PC-9 (cell line): ENCODE data around the gene GGN. TPM values are rescaled to one million over a fixed set of nuclear protein-coding genes. Genes with fewer than 3 reads are reported as not detected.
A peak's percentile ranks its signal among the peaks of the same experiment; 100 is the strongest.

ENCODE experiments used
- BruUV-seq: library from RNA; stranded (reverse); fragments of 400-500 nt; replicated peaks from 2 replicates; lab custom pipeline; 2021; lab: Mats Ljungman, UMichigan
- CTCF ChIA-PET: fragments of 300-600 bp; sonication (Branson Sonifier 250); formaldehyde crosslinking; loops from one replicate; lab custom pipeline; 2022; ENCODE audit warnings: antibody characterized with exemption; lab: Charles Lee
- POLR2A ChIA-PET: fragments of 300-600 bp; sonication (Branson Sonifier 250); formaldehyde crosslinking; loops from one replicate; lab custom pipeline; 2022; ENCODE audit warnings: antibody characterized with exemption; ENCODE audit not compliant: unreplicated experiment; lab: Charles Lee
- DNase-seq, 2 experiments: peaks; one replicate each; pipeline versions ENCODE4 v3.0.0 to v3.0.0-alpha.2; 2015 to 2022; ENCODE audit warnings: mixed read lengths in 1 of 2
- H2AFZ ChIP-seq: fragments of 200-600 bp; sonication (generic); 2 replicates; pipeline ENCODE4 v1.8.1; 2017; ENCODE audit warnings: antibody characterized with exemption
- H3F3A ChIP-seq: fragments of 200-600 bp; sonication (generic); 2 replicates; pipeline ENCODE4 v1.8.1; 2017; ENCODE audit warnings: antibody characterized with exemption, mild to moderate bottlenecking, low read depth; ENCODE audit not compliant: insufficient read depth
- H3K27ac ChIP-seq: fragments of 200-600 bp; sonication (generic); 2 replicates; pipeline ENCODE4 v1.6.1; 2016; ENCODE audit warnings: mixed run types
- H3K27me3 ChIP-seq: fragments of 200-600 bp; sonication (generic); 2 replicates; pipeline ENCODE4 v1.6.1; 2016; ENCODE audit warnings: low read depth, mixed run types; ENCODE audit not compliant: insufficient read depth
- H3K36me3 ChIP-seq: fragments of 200-600 bp; sonication (generic); 2 replicates; pipeline ENCODE4 v1.6.1; 2016; ENCODE audit warnings: low read depth, mixed run types
- H3K4me1 ChIP-seq: fragments of 200-600 bp; sonication (generic); replicated peaks from 2 replicates; pipeline ENCODE4 v1.6.1; 2016; ENCODE audit warnings: mixed run types; ENCODE audit not compliant: insufficient read depth
- H3K4me2 ChIP-seq: fragments of 200-600 bp; sonication (generic); 2 replicates; pipeline ENCODE4 v1.6.1; 2017; ENCODE audit warnings: mixed run types
- H3K4me3 ChIP-seq: fragments of 200-600 bp; sonication (generic); 2 replicates; pipeline ENCODE4 v1.6.1; 2016; ENCODE audit warnings: mixed run types
- H3K79me2 ChIP-seq: fragments of 200-600 bp; sonication (generic); 2 replicates; pipeline ENCODE4 v1.6.1; 2017; ENCODE audit warnings: low read depth, mixed run types
- H3K9me2 ChIP-seq: fragments of 200-600 bp; sonication (generic); 2 replicates; pipeline ENCODE4 v1.8.1; 2017; ENCODE audit warnings: mild to moderate bottlenecking; ENCODE audit not compliant: insufficient read depth
- H3K9me3 ChIP-seq: fragments of 200-600 bp; sonication (generic); 2 replicates; pipeline ENCODE4 v1.8.1; 2016; ENCODE audit warnings: low read depth; ENCODE audit not compliant: insufficient read depth
- H4K20me1 ChIP-seq: fragments of 200-600 bp; sonication (generic); 2 replicates; pipeline ENCODE4 v1.8.1; 2017; ENCODE audit not compliant: insufficient read depth
- EZH2 ChIP-seq: fragments of 200-600 bp; sonication (generic); IDR thresholded peaks from 2 replicates; pipeline ENCODE4 v1.8.0; 2017; ENCODE audit warnings: antibody characterized with exemption, low read depth
- intact Hi-C: fragments of 100-400 bp; cut with micrococcal nuclease; formaldehyde crosslinking; loops from one replicate; pipeline ENCODE4 v1.10.0; 2022; ENCODE audit not compliant: unreplicated experiment
- total RNA-seq: library from RNA; stranded (reverse); gene quantifications from 2 replicates; pipeline ENCODE4 v1.2.3, GENCODE V29; 2021
- TF ChIP-seq, protein P1 (sequence below): fragments of 200-600 bp; sonication (generic); conservative IDR thresholded peaks from 2 replicates; pipeline ENCODE4 v1.6.1; 2017; ENCODE audit warnings: mixed run types, antibody characterized with exemption, mild to moderate bottlenecking, moderate library complexity

GGN gene
- total RNA-seq, 1 experiment from 2014 or later: 1.0 TPM

- intact Hi-C loops: no loop called here
- Histone ChIP-seq H3F3A (peaks cover 2% of the 10 kb centered on the region; the same call in 1 of the 2 replicates), H2AFZ (peak overlapping the region; percentile 94), H4K20me1 (no peaks in the 10 kb centered on the region), H3K4me2 (peak overlapping the region; percentile 98), H3K9me3 (no peaks in the 10 kb centered on the region), H3K27ac (no peak overlapping the region), H3K4me3 (peak overlapping the region; percentile 74), H3K79me2 (no peaks in the 10 kb centered on the region), H3K27me3 (peaks cover 41% of the 10 kb centered on the region; the same call in 1 of the 2 replicates), H3K36me3 (no peaks in the 10 kb centered on the region), H3K9me2 (no peaks in the 10 kb centered on the region), H3K4me1 (peaks cover 6% of the 10 kb centered on the region; the same call in 1 of the 2 replicates)
- ChIA-PET CTCF (interaction anchor here (0.7 kb wide), 1 partner anchor 407 kb away, joined by 4 read pairs; no protein-coding TSS in a partner anchor), POLR2A (interaction anchor here (0.6 to 0.7 kb wide), 3 partner anchors 40 to 981 kb away, joined by 3 to 6 read pairs (median 4); no protein-coding TSS in a partner anchor)
- peak; percentile 57 to 83 for DNase-seq
- no peak for TF ChIP-seq EZH2
- TF ChIP-seq, protein P1, sequence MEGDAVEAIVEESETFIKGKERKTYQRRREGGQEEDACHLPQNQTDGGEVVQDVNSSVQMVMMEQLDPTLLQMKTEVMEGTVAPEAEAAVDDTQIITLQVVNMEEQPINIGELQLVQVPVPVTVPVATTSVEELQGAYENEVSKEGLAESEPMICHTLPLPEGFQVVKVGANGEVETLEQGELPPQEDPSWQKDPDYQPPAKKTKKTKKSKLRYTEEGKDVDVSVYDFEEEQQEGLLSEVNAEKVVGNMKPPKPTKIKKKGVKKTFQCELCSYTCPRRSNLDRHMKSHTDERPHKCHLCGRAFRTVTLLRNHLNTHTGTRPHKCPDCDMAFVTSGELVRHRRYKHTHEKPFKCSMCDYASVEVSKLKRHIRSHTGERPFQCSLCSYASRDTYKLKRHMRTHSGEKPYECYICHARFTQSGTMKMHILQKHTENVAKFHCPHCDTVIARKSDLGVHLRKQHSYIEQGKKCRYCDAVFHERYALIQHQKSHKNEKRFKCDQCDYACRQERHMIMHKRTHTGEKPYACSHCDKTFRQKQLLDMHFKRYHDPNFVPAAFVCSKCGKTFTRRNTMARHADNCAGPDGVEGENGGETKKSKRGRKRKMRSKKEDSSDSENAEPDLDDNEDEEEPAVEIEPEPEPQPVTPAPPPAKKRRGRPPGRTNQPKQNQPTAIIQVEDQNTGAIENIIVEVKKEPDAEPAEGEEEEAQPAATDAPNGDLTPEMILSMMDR: no peak
- BruUV-seq: TSS peak; percentile 70
These were observed 25.5 kb downstream of the GGN start for GRCh38 chr19:38362076-38362945.

- Histone ChIP-seq H3K4me3 (peak overlapping the region; percentile 74), H3K4me2 (peak overlapping the region; percentile 98), H3K4me1 (peaks cover 6% of the 10 kb centered on the region; the same call in 1 of the 2 replicates), H2AFZ (peak overlapping the region; percentile 94), H3K9me2 (no peaks in the 10 kb centered on the region), H3K27me3 (peaks cover 41% of the 10 kb centered on the region; the same call in 1 of the 2 replicates), H3K79me2 (no peaks in the 10 kb centered on the region), H3F3A (peaks cover 2% of the 10 kb centered on the region; the same call in 1 of the 2 replicates), H3K9me3 (no peaks in the 10 kb centered on the region), H3K36me3 (no peaks in the 10 kb centered on the region), H4K20me1 (no peaks in the 10 kb centered on the region), H3K27ac (no peak overlapping the region)
- DNase-seq: peak; percentile 60 to 84
- CTCF ChIA-PET: interaction anchor here (0.7 kb wide), 1 partner anchor 408 kb away, joined by 4 read pairs; no protein-coding TSS in a partner anchor
- intact Hi-C loops: no loop called here
- POLR2A ChIA-PET: interaction anchor here (0.5 to 0.7 kb wide), 2 partner anchors 43 to 981 kb away, joined by 4 to 8 read pairs; no protein-coding TSS in a partner anchor
- BruUV-seq: no TSS peak
- TF ChIP-seq EZH2: no peak
- TF ChIP-seq, protein P1: no peak
These were observed 26.2 kb downstream of the GGN start for GRCh38 chr19:38361633-38362075.
